Prostate gland (tissue), 2 donors: ENCODE measurements around the gene KDM5A.

Experiments used
- CTCF ChIP-seq, 4 experiments: fragments of 200-600 bp in 2 of 4; fragments of 450-650 bp in 2 of 4; sonication (generic) in 2 of 4; IDR thresholded peaks; 1 replicate in 3 of 4; 2 replicates in 1 of 4; pipeline ENCODE4 v1.5.1; 2016 to 2019; ENCODE audit warnings: antibody characterized with exemption in 4 of 4, mild to moderate bottlenecking in 2 of 4, moderate library complexity in 2 of 4
- POLR2A ChIP-seq: fragments of 450-650 bp; IDR thresholded peaks from one replicate; pipeline ENCODE4 v1.6.1; 2016; ENCODE audit warnings: antibody characterized with exemption, mild to moderate bottlenecking

GRCh38 chr12:402029-402389 is 12.9 kb upstream of the KDM5A start:
- TF ChIP-seq POLR2A: no peak
- TF ChIP-seq CTCF (IDR thresholded peaks at IDR 0.05): no peak
